K562 (cell line): Measurements from ENCODE around the gene SORCS2. TPM values are rescaled to one million over a fixed set of nuclear protein-coding genes. Genes with fewer than 3 reads are reported as not detected.
A peak's percentile ranks its signal among the peaks of the same experiment; 100 is the strongest.

ENCODE experiments used
- ATAC-seq: fragments of 200-7000 bp; cut with Tn5 transposase; 3 replicates; pipeline ENCODE4 v1.9.1; 2020; ENCODE audit warnings: moderate library complexity
- BruUV-seq: library from RNA; stranded (reverse); fragments of 400-500 nt; replicated peaks from 2 replicates; lab custom pipeline; 2021; lab: Mats Ljungman, UMichigan
- CTCF ChIA-PET: fragments of 300-600 bp; formaldehyde crosslinking; extraction: SDS; loops from one replicate; lab custom pipeline; 2021; ENCODE audit warnings: low intra/inter-chr PET ratio; lab: Yijun Ruan, JAX
- POLR2A ChIA-PET: fragments of 300-600, 350-650 bp; sonication (Branson Sonifier 250); formaldehyde crosslinking; extraction: SDS; loops from one replicate; lab custom pipeline; 2021; ENCODE audit warnings: antibody characterized with exemption, inconsistent platforms; lab: Yijun Ruan, JAX
- DNase-seq, 4 experiments: peaks; one replicate each; pipeline versions ENCODE4 v3.0.0 to v3.0.0-alpha.2; 2011 to 2018; ENCODE audit warnings: low spot score in 3 of 4, mixed read lengths in 3 of 4; ENCODE audit errors: extremely low read depth in 1 of 4
- FAIRE-seq: peaks from 2 replicates; lab custom pipeline; 2011; peaks lifted over from hg19 to GRCh38; lab: Jason Lieb, UNC
- H2AFZ ChIP-seq: 2 replicates; pipeline ENCODE4 v1.6.0; 2011; ENCODE audit warnings: low read depth, low read length, control low read depth, inconsistent platforms
- H3K27ac ChIP-seq: fragments of 200-600 bp; 3 replicates; pipeline ENCODE4 v1.8.0; 2011; ENCODE audit warnings: low read depth, mild to moderate bottlenecking, control low read depth, inconsistent platforms, low read length, moderate library complexity, mixed read lengths; ENCODE audit errors: extremely low read depth
- H3K27me3 ChIP-seq, 2 experiments: fragments of 300-600 bp in 1 of 2; 2 replicates in 1 of 2; 3 replicates in 1 of 2; pipeline versions ENCODE4 v1.6.0 to v1.8.0; 2011; ENCODE audit warnings: inconsistent platforms in 2 of 2, low read length in 2 of 2, mild to moderate bottlenecking in 1 of 2, mixed read lengths in 1 of 2, moderate library complexity in 1 of 2; ENCODE audit not compliant: control insufficient read depth in 2 of 2, insufficient read depth in 2 of 2
- H3K36me3 ChIP-seq: fragments of 300-600 bp; 3 replicates; pipeline ENCODE4 v1.8.0; 2011; ENCODE audit warnings: mild to moderate bottlenecking, low read length, inconsistent platforms; ENCODE audit not compliant: control insufficient read depth, insufficient read depth
- H3K4me1 ChIP-seq, 2 experiments: fragments of 200-600 bp in 1 of 2; replicated peaks in 1 of 2; 2 replicates in 1 of 2; 3 replicates in 1 of 2; pipeline versions ENCODE4 v1.5.1 to v1.8.0; 2011; ENCODE audit warnings: inconsistent platforms in 2 of 2, low read length in 2 of 2, mild to moderate bottlenecking in 1 of 2, mixed read lengths in 1 of 2, moderate library complexity in 1 of 2; ENCODE audit not compliant: control insufficient read depth in 2 of 2, insufficient read depth in 2 of 2
- H3K4me2 ChIP-seq: 2 replicates; pipeline ENCODE4 v1.6.1; 2011; ENCODE audit warnings: low read length, control low read depth, inconsistent platforms, mixed read lengths; ENCODE audit not compliant: insufficient read depth
- H3K4me3 ChIP-seq: fragments of 200-600 bp; sonication (generic), shearing (Covaris generic); 2 replicates; pipeline ENCODE4 v1.5.1; 2016; ENCODE audit warnings: control low read depth, inconsistent platforms
- H3K79me2 ChIP-seq: fragments of 200-600 bp; 3 replicates; pipeline ENCODE4 v1.8.0; 2011; ENCODE audit warnings: low read length, inconsistent platforms; ENCODE audit not compliant: control insufficient read depth, insufficient read depth
- H3K9ac ChIP-seq, 2 experiments: 2 replicates each; pipeline versions ENCODE4 v1.6.0 to v1.6.1; 2011; ENCODE audit warnings: low read depth in 2 of 2, low read length in 2 of 2, control low read depth in 1 of 2, inconsistent platforms in 1 of 2, mild to moderate bottlenecking in 1 of 2, mixed read lengths in 1 of 2; ENCODE audit not compliant: insufficient read depth in 1 of 2
- H3K9me1 ChIP-seq: one replicate; pipeline ENCODE4 v1.6.0; 2011; ENCODE audit warnings: inconsistent platforms, mild to moderate bottlenecking, low read length, moderate library complexity; ENCODE audit not compliant: control insufficient read depth, insufficient read depth
- H3K9me3 ChIP-seq: replicated peaks from 2 replicates; pipeline ENCODE4 v1.5.1; 2011; ENCODE audit warnings: low read depth, low read length, inconsistent platforms; ENCODE audit not compliant: control insufficient read depth, insufficient read depth
- H4K20me1 ChIP-seq: replicated peaks from 2 replicates; pipeline ENCODE4 v1.6.1; 2011; ENCODE audit warnings: low read length, inconsistent platforms, mixed read lengths; ENCODE audit not compliant: control insufficient read depth, insufficient read depth
- CHCHD3 ChIP-seq: fragments of 250-450 bp; sonication (Bioruptor Pico); IDR thresholded peaks from 2 replicates; pipeline ENCODE4 v2.1.2; 2022; ENCODE audit warnings: mild to moderate bottlenecking
- CXXC5 ChIP-seq: fragments of 250-450 bp; sonication (Bioruptor Pico); IDR thresholded peaks from 2 replicates; pipeline ENCODE4 v1.8.0; 2022; ENCODE audit warnings: inconsistent platforms, mild to moderate bottlenecking, moderate library complexity
- EGR1 ChIP-seq: fragments of 450-650 bp; conservative IDR thresholded peaks from 2 replicates; pipeline ENCODE4 v1.6.1; 2017; ENCODE audit warnings: mild to moderate bottlenecking
- EP400 ChIP-seq: fragments of 450-650 bp; IDR thresholded peaks from 2 replicates; pipeline ENCODE4 v1.6.1; 2017; ENCODE audit warnings: antibody characterized with exemption, mild to moderate bottlenecking, moderate library complexity
- GTF2F1 ChIP-seq: IDR thresholded peaks from 2 replicates; pipeline ENCODE4 v1.6.1; 2011; ENCODE audit warnings: low read depth, low read length, improper control_type of control experiment
- HDAC8 ChIP-seq: fragments of 450-650 bp; IDR thresholded peaks from 2 replicates; pipeline ENCODE4 v1.6.1; 2016; ENCODE audit warnings: mild to moderate bottlenecking, missing genetic modification characterization, moderate library complexity, missing compliant biosample characterization
- KLF10 ChIP-seq: fragments of 250-450 bp; sonication (Bioruptor Pico); IDR thresholded peaks from 2 replicates; pipeline ENCODE4 v1.6.1; 2021; ENCODE audit warnings: matching md5 sums
- MYC ChIP-seq, 2 experiments: fragments of 250-450 bp in 1 of 2; sonication (Bioruptor Pico) in 1 of 2; IDR thresholded peaks; 2 replicates each; pipeline versions ENCODE4 v1.5.1 to v1.6.1; 2012 to 2021; ENCODE audit warnings: low read depth in 2 of 2, borderline replicate concordance in 1 of 2, improper control_type of control experiment in 1 of 2, low read length in 1 of 2, mild to moderate bottlenecking in 1 of 2, moderate library complexity in 1 of 2
- POLR2A ChIP-seq: fragments of 450-650 bp; conservative IDR thresholded peaks from 2 replicates; pipeline ENCODE4 v1.6.1; 2016
- POLR2B ChIP-seq: fragments of 450-650 bp; IDR thresholded peaks from 2 replicates; pipeline ENCODE4 v1.6.1; 2018; ENCODE audit warnings: low read depth; ENCODE audit not compliant: partially characterized antibody
- PTRF ChIP-seq: fragments of 450-650 bp; IDR thresholded peaks from 2 replicates; pipeline ENCODE4 v1.6.1; 2016; ENCODE audit warnings: mild to moderate bottlenecking, missing genetic modification characterization, missing compliant biosample characterization
- RAD21 ChIP-seq, 2 experiments: fragments of 250-450 bp in 1 of 2; fragments of 450-650 bp in 1 of 2; sonication (Bioruptor Pico) in 1 of 2; formaldehyde crosslinking in 1 of 2; IDR thresholded peaks in 1 of 2; conservative IDR thresholded peaks in 1 of 2; 2 replicates each; pipeline versions ENCODE4 v1.4.0 to v1.8.0; 2020 to 2022; ENCODE audit warnings: mild to moderate bottlenecking in 2 of 2, moderate library complexity in 1 of 2
- SIX5 ChIP-seq, 2 experiments: IDR thresholded peaks; 2 replicates each; pipeline ENCODE4 v1.6.1; 2011; ENCODE audit warnings: low read length in 2 of 2, borderline replicate concordance in 1 of 2, low read depth in 1 of 2, mild to moderate bottlenecking in 1 of 2, moderate library complexity in 1 of 2; ENCODE audit not compliant: insufficient read depth in 1 of 2
- SMAD1 ChIP-seq: fragments of 150-350 bp; IDR thresholded peaks from 2 replicates; pipeline ENCODE4 v1.6.1; 2014; ENCODE audit warnings: low read length, low read depth; ENCODE audit not compliant: partially characterized antibody
- SPI1 ChIP-seq: IDR thresholded peaks from 2 replicates; pipeline ENCODE4 v1.6.1; 2011; ENCODE audit warnings: low read depth, low read length, control low read depth, borderline replicate concordance
- ZNF146 ChIP-seq: IDR thresholded peaks from one replicate; pipeline ENCODE4 v1.6.1; 2018; ENCODE audit warnings: missing compliant biosample characterization; ENCODE audit not compliant: unreplicated experiment
- WGBS: fragments of 100-300 bp; shearing (Covaris generic); methylation state at CpG from one replicate; pipeline ENCODE4 v1.1.6; 2016; ENCODE audit warnings: low coverage, mixed read lengths; ENCODE audit not compliant: insufficient coverage; ENCODE audit errors: missing lambda C conversion rate; 5-methylcytosine and 5-hydroxymethylcytosine counted together
- in situ Hi-C: fragments of 300-500 bp; cut with MboI; formaldehyde crosslinking; loops from 4 replicates; pipeline ENCODE4 v1.15.0; 2018; ENCODE audit warnings: inconsistent platforms, mixed read lengths
- intact Hi-C: fragments of 100-400 bp; cut with micrococcal nuclease; formaldehyde crosslinking; loops from 2 replicates; pipeline ENCODE4 v1.14.2; 2022
- polyA plus RNA-seq, 8 experiments: library from polyadenylated mRNA; depleted of rRNA in 4 of 8; stranded (reverse) in 5 of 8; unstranded in 3 of 8; fragments of >200 nt; fragmentation: Nextera tagmentation in 2 of 8; fragmentation: Illumina TruSeq in 1 of 8; extraction: Ambion mirVana in 2 of 8; extraction: Trizol in 1 of 8; gene quantifications; 2 replicates each; pipeline versions ENCODE4 v1.2.1 to v1.2.3, GENCODE V29; 2011 to 2014; ENCODE audit warnings: inconsistent platforms in 1 of 8, missing spikeins in 1 of 8
- total RNA-seq, 7 experiments: library from RNA; depleted of rRNA in 6 of 7; stranded (reverse); fragments of >200 nt in 6 of 7; fragmentation: Illumina TruSeq in 2 of 7; extraction: Trizol in 2 of 7; gene quantifications; 2 replicates each; pipeline versions ENCODE4 v1.2.1 to v1.2.3, GENCODE V29; 2011 to 2021; ENCODE audit warnings: low replicate concordance in 1 of 7
- TF ChIP-seq, protein P1 (sequence below): fragments of 450-650 bp; IDR thresholded peaks from 2 replicates; pipeline ENCODE4 v1.6.1; 2017; ENCODE audit warnings: antibody characterized with exemption, mild to moderate bottlenecking

Gene SORCS2
- total and polyA plus RNA-seq, 9 of the 15 experiments (the other 6 are each of a cell fraction or from before 2014, with no cell fraction given), result not detected

DNA sequence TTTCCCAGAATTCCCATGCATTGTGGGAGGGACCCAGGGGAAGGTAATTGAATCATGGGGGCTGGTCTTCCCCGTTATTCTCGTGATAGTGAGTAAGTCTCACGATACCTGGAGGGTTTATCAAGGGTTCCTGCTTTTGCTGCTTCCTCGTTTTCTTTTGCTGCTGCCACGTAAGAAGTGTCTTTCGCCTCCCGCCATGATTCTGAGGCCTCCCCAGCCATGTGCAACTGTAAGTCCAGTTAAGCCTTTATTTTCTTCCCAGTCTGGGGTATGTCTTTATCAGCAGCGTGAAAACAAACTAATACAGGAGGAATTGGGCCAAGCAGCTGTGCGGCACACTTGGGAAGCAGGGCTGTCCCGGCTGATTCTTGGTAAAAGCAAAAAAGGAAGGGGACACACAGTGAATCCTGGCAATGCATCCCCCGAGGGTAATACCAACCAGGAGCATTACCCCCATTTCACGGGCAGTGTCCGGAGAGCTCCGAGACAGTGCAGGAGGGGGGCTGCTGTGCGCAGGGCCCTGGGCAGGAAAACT lies 561.7 kb downstream of the SORCS2 start:
- peak overlapping the region; percentile 62; the same call in 1 of the 2 replicates for H2AFZ ChIP-seq
- peaks cover 46% of the 10 kb centered on the region for H3K79me2 ChIP-seq
- H3K9me1 ChIP-seq, result no peaks in the 10 kb centered on the region
- peak overlapping the region; percentile 83 for H3K4me2 ChIP-seq
- FAIRE-seq (peak; percentile 67), DNase-seq (peak; percentile 22 to 44 (median 30)), ATAC-seq (peak; percentile 73)
- CTCF ChIA-PET, result no interaction called here
- WGBS, result 4% methylated on average over 15 of the region's 15 CpGs
- peak overlapping the region; percentile 53; the same call in 1 of the 3 replicates for H3K27ac ChIP-seq
- H3K4me3 ChIP-seq, result peak overlapping the region; percentile 50
- no peaks in the 10 kb centered on the region for H3K36me3 ChIP-seq
- peak overlapping the region; percentile 71 to 88; a peak in 3 of 4 replicates for H3K9ac ChIP-seq
- H3K9me3 ChIP-seq, result no peaks in the 10 kb centered on the region; the same call in 1 of the 2 replicates
- BruUV-seq, result TSS peak; percentile 71
- H4K20me1 ChIP-seq, result no peaks in the 10 kb centered on the region; the same call in none of the 2 replicates
- POLR2A ChIA-PET, result interaction anchor here (1.5 kb wide), 1 partner anchor 11 kb away, joined by 4 read pairs; no protein-coding TSS in a partner anchor
- in situ Hi-C loops, result no loop called here
- H3K4me1 ChIP-seq, result peaks cover 5 to 31% of the 10 kb centered on the region in 2 experiments; a peak in 3 of 5 replicates
- intact Hi-C loops, result no loop called here
- peaks cover 0 to 6% of the 10 kb centered on the region in 2 experiments; a peak in 3 of 5 replicates for H3K27me3 ChIP-seq
- TF ChIP-seq, protein P1, sequence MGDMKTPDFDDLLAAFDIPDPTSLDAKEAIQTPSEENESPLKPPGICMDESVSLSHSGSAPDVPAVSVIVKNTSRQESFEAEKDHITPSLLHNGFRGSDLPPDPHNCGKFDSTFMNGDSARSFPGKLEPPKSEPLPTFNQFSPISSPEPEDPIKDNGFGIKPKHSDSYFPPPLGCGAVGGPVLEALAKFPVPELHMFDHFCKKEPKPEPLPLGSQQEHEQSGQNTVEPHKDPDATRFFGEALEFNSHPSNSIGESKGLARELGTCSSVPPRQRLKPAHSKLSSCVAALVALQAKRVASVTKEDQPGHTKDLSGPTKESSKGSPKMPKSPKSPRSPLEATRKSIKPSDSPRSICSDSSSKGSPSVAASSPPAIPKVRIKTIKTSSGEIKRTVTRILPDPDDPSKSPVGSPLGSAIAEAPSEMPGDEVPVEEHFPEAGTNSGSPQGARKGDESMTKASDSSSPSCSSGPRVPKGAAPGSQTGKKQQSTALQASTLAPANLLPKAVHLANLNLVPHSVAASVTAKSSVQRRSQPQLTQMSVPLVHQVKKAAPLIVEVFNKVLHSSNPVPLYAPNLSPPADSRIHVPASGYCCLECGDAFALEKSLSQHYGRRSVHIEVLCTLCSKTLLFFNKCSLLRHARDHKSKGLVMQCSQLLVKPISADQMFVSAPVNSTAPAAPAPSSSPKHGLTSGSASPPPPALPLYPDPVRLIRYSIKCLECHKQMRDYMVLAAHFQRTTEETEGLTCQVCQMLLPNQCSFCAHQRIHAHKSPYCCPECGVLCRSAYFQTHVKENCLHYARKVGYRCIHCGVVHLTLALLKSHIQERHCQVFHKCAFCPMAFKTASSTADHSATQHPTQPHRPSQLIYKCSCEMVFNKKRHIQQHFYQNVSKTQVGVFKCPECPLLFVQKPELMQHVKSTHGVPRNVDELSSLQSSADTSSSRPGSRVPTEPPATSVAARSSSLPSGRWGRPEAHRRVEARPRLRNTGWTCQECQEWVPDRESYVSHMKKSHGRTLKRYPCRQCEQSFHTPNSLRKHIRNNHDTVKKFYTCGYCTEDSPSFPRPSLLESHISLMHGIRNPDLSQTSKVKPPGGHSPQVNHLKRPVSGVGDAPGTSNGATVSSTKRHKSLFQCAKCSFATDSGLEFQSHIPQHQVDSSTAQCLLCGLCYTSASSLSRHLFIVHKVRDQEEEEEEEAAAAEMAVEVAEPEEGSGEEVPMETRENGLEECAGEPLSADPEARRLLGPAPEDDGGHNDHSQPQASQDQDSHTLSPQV, result no peak
- TF ChIP-seq HDAC8 (tag) (no peak), MYC (IDR thresholded peaks at IDR 0.05; ENCODE audit: low read depth, low read length) (peak; percentile 92), MYC (CRISPR knock-in tag; IDR thresholded peaks at IDR 0.05; ENCODE audit: borderline replicate concordance, low read depth) (peak; percentile 75), CXXC5 (CRISPR knock-in tag) (no peak), SIX5 (IDR thresholded peaks at IDR 0.05; ENCODE audit: borderline replicate concordance in 1 of 2, insufficient read depth in 1 of 2, low read depth in 1 of 2, low read length in 2 of 2) (no peak), RAD21 (CRISPR knock-in tag; conservative IDR thresholded peaks at IDR 0.05 in 1 of 2, IDR thresholded peaks at IDR 0.05 in 1 of 2) (no peak), CHCHD3 (CRISPR knock-in tag) (no peak), KLF10 (no peak), POLR2B (peak; percentile 55), POLR2A (peak; percentile 61), PTRF (no peak), EGR1 (no peak), SPI1 (peak; percentile 34; the same call in 1 of the 2 replicates), ZNF146 (no peak), GTF2F1 (no peak), EP400 (peak; percentile 93), SMAD1 (no peak)
